H1 (cell line): ENCODE results near the gene ABHD17B. TPM values are rescaled to one million over a fixed set of nuclear protein-coding genes. Genes with fewer than 3 reads are reported as not detected.

Experiments
- CTCF ChIA-PET: fragments of 300-600 bp; sonication (Branson Sonifier 250); formaldehyde crosslinking; loops from one replicate; lab custom pipeline; 2021; ENCODE audit not compliant: partially characterized antibody; lab: Charles Lee
- POLR2A ChIA-PET: fragments of 300-600 bp; sonication (Branson Sonifier 250); formaldehyde crosslinking; loops from one replicate; lab custom pipeline; 2021; ENCODE audit warnings: inconsistent platforms; ENCODE audit not compliant: partially characterized antibody; lab: Charles Lee
- DNase-seq, 2 experiments: peaks; one replicate each; pipeline versions ENCODE4 v3.0.0 to v3.0.0-alpha.2; 2010 to 2022; ENCODE audit warnings: low spot score in 2 of 2, low read depth in 1 of 2, mixed read lengths in 1 of 2
- FAIRE-seq: peaks from 2 replicates; lab custom pipeline; 2011; peaks lifted over from hg19 to GRCh38; lab: Jason Lieb, UNC
- H2AFZ ChIP-seq: 2 replicates; pipeline ENCODE4 v1.8.1; 2012; ENCODE audit warnings: low read length, inconsistent platforms
- H2AK5ac ChIP-seq: 2 replicates; pipeline ENCODE4 v1.6.1; 2013; ENCODE audit warnings: low read depth, low read length
- H2BK120ac ChIP-seq: replicated peaks from 2 replicates; pipeline ENCODE3; 2013; ENCODE audit warnings: low read depth, low read length, inconsistent platforms
- H2BK12ac ChIP-seq: 2 replicates; pipeline ENCODE4 v1.6.1; 2013; ENCODE audit warnings: low read depth, low read length
- H2BK15ac ChIP-seq: 2 replicates; pipeline ENCODE4 v1.6.1; 2013; ENCODE audit warnings: low read length
- H2BK20ac ChIP-seq: 2 replicates; pipeline ENCODE4 v1.6.1; 2013; ENCODE audit warnings: low read length
- H2BK5ac ChIP-seq: 2 replicates; pipeline ENCODE4 v1.6.1; 2013; ENCODE audit warnings: low read depth, low read length
- H3K14ac ChIP-seq: 2 replicates; pipeline ENCODE4 v1.6.1; 2013; ENCODE audit warnings: inconsistent platforms; ENCODE audit not compliant: insufficient read length
- H3K18ac ChIP-seq: 2 replicates; pipeline ENCODE4 v1.6.1; 2013; ENCODE audit warnings: low read length; ENCODE audit errors: extremely low read depth
- H3K23ac ChIP-seq: 2 replicates; pipeline ENCODE4 v1.6.1; 2013; ENCODE audit warnings: inconsistent platforms; ENCODE audit not compliant: insufficient read length
- H3K23me2 ChIP-seq: 2 replicates; pipeline ENCODE4 v1.6.1; 2013; ENCODE audit warnings: low read depth, low read length
- H3K27ac ChIP-seq: 2 replicates; pipeline ENCODE4 v1.6.1; 2011; ENCODE audit warnings: low read depth, low read length, inconsistent platforms
- H3K27me3 ChIP-seq, 4 experiments: replicated peaks in 1 of 4; 1 replicate in 1 of 4; 2 replicates in 3 of 4; pipeline versions ENCODE4 v1.6.1 to v1.8.1; 2011 to 2013; ENCODE audit warnings: low read length in 3 of 4, mild to moderate bottlenecking in 3 of 4, inconsistent platforms in 2 of 4, mixed read lengths in 2 of 4, moderate library complexity in 1 of 4; ENCODE audit not compliant: control insufficient read depth in 3 of 4, insufficient read depth in 3 of 4; ENCODE audit errors: extremely low read depth in 1 of 4
- H3K36me3 ChIP-seq, 4 experiments: 2 replicates each; pipeline versions ENCODE4 v1.6.1 to v1.8.1; 2011 to 2013; ENCODE audit warnings: mild to moderate bottlenecking in 4 of 4, low read length in 3 of 4, moderate library complexity in 2 of 4, control low read depth in 1 of 4, inconsistent platforms in 1 of 4; ENCODE audit not compliant: insufficient read depth in 4 of 4, control insufficient read depth in 2 of 4
- H3K4ac ChIP-seq: replicated peaks from 2 replicates; pipeline ENCODE3; 2013; ENCODE audit warnings: low read length, low read depth, mixed read lengths, inconsistent platforms; ENCODE audit not compliant: insufficient read length
- H3K4me1 ChIP-seq, 4 experiments: replicated peaks in 1 of 4; 1 replicate in 1 of 4; 2 replicates in 3 of 4; pipeline versions ENCODE4 v1.6.1 to v1.8.1; 2011 to 2013; ENCODE audit warnings: low read length in 3 of 4, inconsistent platforms in 2 of 4, mixed read lengths in 1 of 4; ENCODE audit not compliant: insufficient read depth in 4 of 4, control insufficient read depth in 3 of 4
- H3K4me2 ChIP-seq, 2 experiments: 2 replicates each; pipeline versions ENCODE4 v1.6.1 to v1.8.1; 2011 to 2013; ENCODE audit warnings: low read depth in 2 of 2, low read length in 2 of 2, control low read depth in 1 of 2, inconsistent platforms in 1 of 2, mild to moderate bottlenecking in 1 of 2; ENCODE audit not compliant: insufficient read depth in 1 of 2
- H3K4me3 ChIP-seq, 4 experiments: fragments of 200-600, 300-600 bp in 1 of 4; sonication (generic), shearing (Covaris generic), sonication (Bioruptor Twin) in 1 of 4; 2 replicates each; pipeline versions ENCODE4 v1.5.1 to v1.8.1; 2011 to 2016; ENCODE audit warnings: low read length in 4 of 4, low read depth in 3 of 4, control low read depth in 2 of 4, inconsistent platforms in 2 of 4, mild to moderate bottlenecking in 2 of 4, mixed read lengths in 1 of 4, moderate library complexity in 1 of 4; ENCODE audit not compliant: insufficient read depth in 2 of 4; ENCODE audit errors: extremely low read depth in 1 of 4
- H3K56ac ChIP-seq: replicated peaks from 2 replicates; pipeline ENCODE3; 2013; ENCODE audit warnings: low read depth, mild to moderate bottlenecking, mixed read lengths, low read length, inconsistent platforms; ENCODE audit not compliant: insufficient read length
- H3K79me1 ChIP-seq: 2 replicates; pipeline ENCODE4 v1.6.1; 2013; ENCODE audit warnings: low read depth, low read length, control low read depth
- H3K79me2 ChIP-seq, 2 experiments: 2 replicates each; pipeline versions ENCODE4 v1.6.1 to v1.8.1; 2012 to 2013; ENCODE audit warnings: low read length in 2 of 2, mild to moderate bottlenecking in 2 of 2, inconsistent platforms in 1 of 2; ENCODE audit not compliant: insufficient read depth in 2 of 2, control insufficient read depth in 1 of 2
- H3K9ac ChIP-seq, 4 experiments: replicated peaks in 1 of 4; 1 replicate in 1 of 4; 2 replicates in 3 of 4; pipeline versions ENCODE4 v1.6.1 to v1.8.1; 2011 to 2013; ENCODE audit warnings: low read depth in 3 of 4, low read length in 3 of 4, control low read depth in 2 of 4, mild to moderate bottlenecking in 2 of 4, moderate library complexity in 2 of 4, inconsistent platforms in 1 of 4; ENCODE audit errors: extremely low read depth in 1 of 4
- H3K9me3 ChIP-seq, 2 experiments: 2 replicates each; pipeline versions ENCODE4 v1.6.1 to v1.8.1; 2012 to 2013; ENCODE audit warnings: mild to moderate bottlenecking in 2 of 2, moderate library complexity in 2 of 2, control low read depth in 1 of 2, inconsistent platforms in 1 of 2, low read depth in 1 of 2, low read length in 1 of 2, mixed read lengths in 1 of 2; ENCODE audit not compliant: insufficient read depth in 2 of 2
- H4K20me1 ChIP-seq, 2 experiments: replicated peaks in 1 of 2; 2 replicates each; pipeline versions ENCODE3 to v1.8.1; 2011 to 2013; ENCODE audit warnings: inconsistent platforms in 2 of 2, low read length in 2 of 2, mild to moderate bottlenecking in 1 of 2; ENCODE audit not compliant: insufficient read depth in 2 of 2, control insufficient read depth in 1 of 2
- H4K5ac ChIP-seq: 2 replicates; pipeline ENCODE4 v1.6.1; 2013; ENCODE audit warnings: low read length, low read depth, mixed read lengths, inconsistent platforms; ENCODE audit not compliant: insufficient read length
- H4K8ac ChIP-seq: 2 replicates; pipeline ENCODE4 v1.8.0; 2013; ENCODE audit warnings: mild to moderate bottlenecking, moderate library complexity, low read length, inconsistent platforms; ENCODE audit not compliant: insufficient read depth; ENCODE audit errors: extremely low read depth
- H4K91ac ChIP-seq: replicated peaks from 2 replicates; pipeline ENCODE3; 2013; ENCODE audit warnings: low read length, mixed read lengths, inconsistent platforms; ENCODE audit not compliant: insufficient read length
- BRCA1 ChIP-seq: IDR thresholded peaks from 2 replicates; pipeline ENCODE4 v1.6.1; 2012; ENCODE audit warnings: low read depth, low read length, improper control_type of control experiment
- HDAC6 ChIP-seq: IDR thresholded peaks from one replicate; pipeline ENCODE4 v1.7.1; 2012; ENCODE audit warnings: low read depth, mild to moderate bottlenecking, inconsistent platforms, low read length, moderate library complexity
- TAF7 ChIP-seq: optimal IDR thresholded peaks from 2 replicates; pipeline ENCODE3; 2011; ENCODE audit warnings: low read depth, mild to moderate bottlenecking, inconsistent platforms, low read length, moderate library complexity, borderline replicate concordance
- polyA plus RNA-seq, 7 experiments: library from polyadenylated mRNA; depleted of rRNA in 3 of 7; stranded (reverse) in 5 of 7; unstranded in 2 of 7; fragments of >200 nt in 5 of 7; fragments of 200-250 nt in 2 of 7; gene quantifications; 1 replicate in 5 of 7; 2 replicates in 1 of 7; 4 replicates in 1 of 7; pipeline versions ENCODE4 v1.2.1 to v1.2.3, GENCODE V29; 2011 to 2013; ENCODE audit warnings: missing spikeins in 2 of 7, mixed read lengths in 2 of 7
- total RNA-seq: library from RNA; stranded (reverse); fragmentation: NEBNext Ultra II Directional; extraction: Animal tissue kit (Norgen Biotek cat#: 25700); gene quantifications from 2 replicates; pipeline ENCODE4 v1.2.1, GENCODE V29; 2021
- TF ChIP-seq, protein P1 (sequence below): IDR thresholded peaks from 2 replicates; pipeline ENCODE4 v1.6.1; 2012; ENCODE audit warnings: low read length, inconsistent platforms

The ABHD17B gene
- total and polyA plus RNA-seq, 2 of the 8 experiments (the other 6 are each of a cell fraction or from before 2014, with no cell fraction given), result 37.2 to 60.8 TPM

DNA sequence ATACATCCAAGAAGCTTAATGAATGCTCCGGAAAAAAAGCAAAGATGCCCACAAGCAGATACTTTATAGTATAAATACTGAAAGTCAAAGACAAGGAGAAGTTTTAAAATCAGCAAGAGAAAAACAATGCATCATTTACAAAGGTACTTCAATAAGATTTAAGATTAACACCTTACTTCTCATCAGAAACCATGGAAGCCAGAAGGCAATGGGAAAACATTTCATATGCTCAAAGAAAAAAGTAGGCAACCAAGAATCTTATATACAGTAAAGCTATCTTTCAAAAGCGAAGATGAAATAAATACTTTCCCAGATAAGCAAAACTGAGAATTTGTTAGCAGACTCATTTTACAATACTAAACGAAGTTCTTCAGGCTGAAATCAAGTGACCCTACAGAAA is 51.1 kb downstream of the ABHD17B start (continued):
- TF ChIP-seq BRCA1, result no peak

DNA sequence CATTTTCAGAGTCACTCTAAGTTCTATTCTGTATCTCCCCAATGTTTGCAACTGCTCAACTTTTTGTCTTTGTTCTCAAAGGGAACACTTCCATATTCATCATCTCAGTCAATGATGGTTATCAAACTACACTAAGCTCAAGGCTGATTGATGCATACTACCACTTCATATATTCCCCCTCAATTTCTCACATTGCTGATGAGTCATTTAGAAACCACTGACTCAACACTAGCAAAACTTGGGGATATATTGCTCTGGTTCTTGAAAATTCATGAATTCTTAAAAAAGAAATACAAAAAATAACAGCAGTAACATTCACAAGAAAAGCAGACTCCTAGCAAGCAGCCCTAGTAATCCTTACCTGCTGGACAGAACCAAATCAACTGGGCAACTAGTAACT is 52.2 kb downstream of the ABHD17B start:
- Histone ChIP-seq H3K4me1 (no peaks in the 10 kb centered on the region; a peak in 1 of 7 replicates), H3K4ac (no peak overlapping the region), H4K91ac (no peak overlapping the region), H3K79me1 (no peaks in the 10 kb centered on the region), H3K27me3 (no peaks in the 10 kb centered on the region), H3K18ac (no peak overlapping the region), H3K4me3 (no peak overlapping the region), H3K4me2 (no peak overlapping the region), H4K5ac (no peak overlapping the region), H3K36me3 (peaks cover 0 to 18% (median 0%) of the 10 kb centered on the region in 4 experiments; a peak in 2 of 8 replicates), H2BK120ac (no peak overlapping the region), H4K20me1 (no peaks in the 10 kb centered on the region), H2BK12ac (no peak overlapping the region), H4K8ac (no peak overlapping the region), H3K23ac (no peak overlapping the region), H3K27ac (no peak overlapping the region), H3K79me2 (no peaks in the 10 kb centered on the region), H3K9ac (no peak overlapping the region), H2BK5ac (no peak overlapping the region), H3K23me2 (no peaks in the 10 kb centered on the region), H2AK5ac (no peak overlapping the region), H2AFZ (no peak overlapping the region), H2BK15ac (no peak overlapping the region), H3K56ac (no peak overlapping the region), H3K14ac (no peak overlapping the region), H2BK20ac (no peak overlapping the region), H3K9me3 (no peaks in the 10 kb centered on the region; a peak in 1 of 4 replicates)
- POLR2A ChIA-PET, result interaction anchor here (1.2 kb wide), 1 partner anchor 52 kb away, joined by 6 read pairs; the partner anchor contains the start of genes ABHD17B and C9orf85
- DNase-seq (no peak), FAIRE-seq (no peak)
- CTCF ChIA-PET, result interaction anchor here (1.0 to 1.6 kb wide), 2 partner anchors 40 to 163 kb away, joined by 3 read pairs; no protein-coding TSS in a partner anchor
- no peak for TF ChIP-seq HDAC6
- TF ChIP-seq TAF7, result no peak
- TF ChIP-seq, protein P1, sequence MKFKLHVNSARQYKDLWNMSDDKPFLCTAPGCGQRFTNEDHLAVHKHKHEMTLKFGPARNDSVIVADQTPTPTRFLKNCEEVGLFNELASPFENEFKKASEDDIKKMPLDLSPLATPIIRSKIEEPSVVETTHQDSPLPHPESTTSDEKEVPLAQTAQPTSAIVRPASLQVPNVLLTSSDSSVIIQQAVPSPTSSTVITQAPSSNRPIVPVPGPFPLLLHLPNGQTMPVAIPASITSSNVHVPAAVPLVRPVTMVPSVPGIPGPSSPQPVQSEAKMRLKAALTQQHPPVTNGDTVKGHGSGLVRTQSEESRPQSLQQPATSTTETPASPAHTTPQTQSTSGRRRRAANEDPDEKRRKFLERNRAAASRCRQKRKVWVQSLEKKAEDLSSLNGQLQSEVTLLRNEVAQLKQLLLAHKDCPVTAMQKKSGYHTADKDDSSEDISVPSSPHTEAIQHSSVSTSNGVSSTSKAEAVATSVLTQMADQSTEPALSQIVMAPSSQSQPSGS, result no peak
